Natural killer cell (primary cell): Measurements from ENCODE around the gene SRMS. TPM values are rescaled to one million over a fixed set of nuclear protein-coding genes. Genes with fewer than 3 reads are reported as not detected.

Experiments
- ATAC-seq, 3 donors: fragments of 150-1000 bp in 2 of 3; fragments of 200-7000 bp in 1 of 3; cut with Tn5 transposase; 1 replicate in 1 of 3; 2 replicates in 2 of 3; pipeline ENCODE4 v1.10.0; 2021; ENCODE audit warnings: mild to moderate bottlenecking in 2 of 3, moderate library complexity in 2 of 3
- DNase-seq, 2 donors: peaks; one replicate each; pipeline versions ENCODE4 v3.0.0 to v3.0.0-alpha.2; 2013 to 2021; ENCODE audit warnings: mixed read lengths in 1 of 2
- H3K27ac ChIP-seq: one replicate; pipeline ENCODE4 v1.5.1; 2013; ENCODE audit warnings: mild to moderate bottlenecking, low read length
- H3K27me3 ChIP-seq: one replicate; pipeline ENCODE4 v1.6.1; 2013; ENCODE audit warnings: low read length; ENCODE audit not compliant: control insufficient read depth, insufficient read depth
- H3K36me3 ChIP-seq: one replicate; pipeline ENCODE4 v1.6.1; 2013; ENCODE audit warnings: low read length; ENCODE audit not compliant: control insufficient read depth, insufficient read depth
- H3K4me1 ChIP-seq: one replicate; pipeline ENCODE4 v1.6.1; 2013; ENCODE audit warnings: low read length; ENCODE audit not compliant: control insufficient read depth, insufficient read depth
- H3K4me3 ChIP-seq: one replicate; pipeline ENCODE4 v1.5.1; 2013; ENCODE audit warnings: low read length
- H3K9me3 ChIP-seq: one replicate; pipeline ENCODE4 v1.6.1; 2013; ENCODE audit warnings: low read length; ENCODE audit not compliant: control insufficient read depth, insufficient read depth
- H3K27ac Mint-ChIP-seq, 2 donors: one replicate each; pipeline ENCODE4 v1.8.0; 2022; ENCODE audit warnings: mild to moderate bottlenecking in 2 of 2, mixed read lengths in 2 of 2, moderate library complexity in 1 of 2
- H3K27me3 Mint-ChIP-seq, 2 donors: one replicate each; pipeline ENCODE4 v1.8.0; 2022; ENCODE audit warnings: low read depth in 2 of 2, mixed read lengths in 2 of 2
- H3K36me3 Mint-ChIP-seq: one replicate; pipeline ENCODE4 v1.8.0; 2022; ENCODE audit warnings: mixed read lengths
- H3K4me1 Mint-ChIP-seq, 2 donors: one replicate each; pipeline ENCODE4 v1.8.0; 2022; ENCODE audit warnings: mixed read lengths in 2 of 2
- H3K4me3 Mint-ChIP-seq: one replicate; pipeline ENCODE4 v1.8.0; 2022; ENCODE audit warnings: mild to moderate bottlenecking, moderate library complexity, mixed read lengths
- H3K9me3 Mint-ChIP-seq, 2 donors: one replicate each; pipeline ENCODE4 v1.8.0; 2022; ENCODE audit warnings: mixed read lengths in 2 of 2
- WGBS: methylation state at CpG from one replicate; pipeline ENCODE4 v1.1.7; 2013; ENCODE audit warnings: missing lambda C conversion rate; ENCODE audit not compliant: insufficient coverage; 5-methylcytosine and 5-hydroxymethylcytosine counted together
- intact Hi-C: fragments of 100-400 bp; cut with micrococcal nuclease; formaldehyde crosslinking; loops from one replicate; pipeline ENCODE4 v1.14.2; 2022
- total RNA-seq, 4 donors: library from RNA; stranded (reverse); fragments of 120-200 nt in 1 of 4; gene quantifications; one replicate each; pipeline versions ENCODE4 v1.2.3 to v1.2.4, GENCODE V29; 2013 to 2022
- TF ChIP-seq, protein P1 (sequence below): fragments of 200-600 bp; IDR thresholded peaks from one replicate; pipeline ENCODE4 v1.8.0; 2022; ENCODE audit warnings: antibody characterized with exemption

Gene SRMS
- total RNA-seq = under 1 TPM in 2 of 3 donors, not detected in 1; 0.16 to 0.23 TPM
- 0.07 TPM for total RNA-seq (2013)

DNA sequence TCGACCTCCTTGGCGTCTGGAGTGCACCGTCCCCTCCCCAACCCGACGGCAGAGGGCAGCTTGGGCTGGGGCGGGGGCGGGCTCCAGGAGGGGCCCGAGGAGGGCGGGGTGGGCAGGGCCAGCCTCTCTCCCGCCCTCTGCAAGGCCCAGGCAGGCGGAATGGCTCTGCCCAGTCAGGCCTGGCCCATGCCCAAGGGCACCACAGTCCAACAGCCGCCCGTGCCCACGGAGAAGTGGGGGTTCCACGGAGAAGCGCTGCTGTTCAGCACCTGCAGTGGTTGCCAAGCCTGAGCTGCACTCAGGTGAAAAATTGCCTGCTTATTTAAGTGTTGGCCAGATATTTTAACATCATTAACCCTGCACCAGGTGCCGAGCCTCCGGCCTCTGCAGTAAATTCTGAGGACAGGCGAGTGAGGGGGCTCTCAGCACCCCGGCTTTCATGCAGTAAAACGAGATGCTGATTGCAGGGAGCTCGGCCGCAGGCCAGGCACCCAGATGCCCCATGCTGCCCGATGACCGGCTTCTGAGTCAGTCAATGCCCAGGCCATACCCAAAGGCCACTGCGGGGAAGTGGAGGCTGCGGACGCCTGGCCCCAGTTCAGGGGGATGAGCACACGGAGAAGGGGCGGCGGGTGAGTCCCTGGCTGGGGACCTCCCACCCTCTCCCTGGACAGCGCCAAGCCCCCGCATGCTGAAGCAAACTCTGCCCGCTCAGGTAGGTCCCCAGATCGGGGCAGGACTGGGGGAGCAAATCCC lies at the start of gene SRMS:
TSS of gene SRMS (minus strand) at position 25 of the 756 bp plus-strand sequence. CDS start 286 bp downstream, outside the sequence.
- Histone ChIP-seq H3K36me3 (no peaks in the 10 kb centered on the region), H3K27ac (no peak within 1 kb of the TSS), H3K27me3 (peaks cover under 1% of the 10 kb centered on the region), H3K4me1 (peaks cover 22% of the 10 kb centered on the region), H3K9me3 (no peaks in the 10 kb centered on the region), H3K4me3 (no peak within 1 kb of the TSS)
- Mint-ChIP-seq H3K4me3 (no peak within 1 kb of the TSS), H3K36me3 (no peaks in the 10 kb centered on the region), H3K27ac (no peak within 1 kb of the TSS), H3K27me3 (peaks cover 0 to 6% of the 10 kb centered on the region in 2 donors), H3K9me3 (no peaks in the 10 kb centered on the region), H3K4me1 (peaks cover 0 to 12% of the 10 kb centered on the region in 2 donors)
- WGBS = 64% methylated on average over 35 of the region's 35 CpGs
- DNase-seq (no peak), ATAC-seq (no peak)
- intact Hi-C loops = no loop called here
- TF ChIP-seq, protein P1, sequence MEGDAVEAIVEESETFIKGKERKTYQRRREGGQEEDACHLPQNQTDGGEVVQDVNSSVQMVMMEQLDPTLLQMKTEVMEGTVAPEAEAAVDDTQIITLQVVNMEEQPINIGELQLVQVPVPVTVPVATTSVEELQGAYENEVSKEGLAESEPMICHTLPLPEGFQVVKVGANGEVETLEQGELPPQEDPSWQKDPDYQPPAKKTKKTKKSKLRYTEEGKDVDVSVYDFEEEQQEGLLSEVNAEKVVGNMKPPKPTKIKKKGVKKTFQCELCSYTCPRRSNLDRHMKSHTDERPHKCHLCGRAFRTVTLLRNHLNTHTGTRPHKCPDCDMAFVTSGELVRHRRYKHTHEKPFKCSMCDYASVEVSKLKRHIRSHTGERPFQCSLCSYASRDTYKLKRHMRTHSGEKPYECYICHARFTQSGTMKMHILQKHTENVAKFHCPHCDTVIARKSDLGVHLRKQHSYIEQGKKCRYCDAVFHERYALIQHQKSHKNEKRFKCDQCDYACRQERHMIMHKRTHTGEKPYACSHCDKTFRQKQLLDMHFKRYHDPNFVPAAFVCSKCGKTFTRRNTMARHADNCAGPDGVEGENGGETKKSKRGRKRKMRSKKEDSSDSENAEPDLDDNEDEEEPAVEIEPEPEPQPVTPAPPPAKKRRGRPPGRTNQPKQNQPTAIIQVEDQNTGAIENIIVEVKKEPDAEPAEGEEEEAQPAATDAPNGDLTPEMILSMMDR = no peak

DNA sequence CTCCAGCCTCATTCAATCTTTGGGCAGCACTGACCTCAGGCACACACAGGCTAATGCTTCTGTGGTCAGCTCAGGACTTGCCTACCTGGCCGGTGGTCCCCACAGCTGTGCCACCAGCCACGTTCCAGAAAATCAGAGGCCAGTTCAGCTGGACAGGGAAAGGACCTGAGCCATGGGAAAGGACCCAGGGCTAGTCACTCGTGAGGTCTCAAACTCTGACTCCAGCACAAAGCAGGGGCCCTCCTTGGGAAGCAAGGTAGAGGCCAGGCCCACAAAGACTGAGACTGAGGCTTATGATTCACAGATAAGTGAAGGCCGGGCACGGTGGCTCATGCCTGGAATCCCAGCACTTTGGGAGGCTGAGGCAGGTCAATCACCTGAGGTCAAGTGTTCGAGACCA lies 48.9 kb upstream of the SRMS start:
- TF ChIP-seq, protein P1 = no peak
- 99% methylated on average over 6 of the region's 6 CpGs for WGBS
- no peaks in the 10 kb centered on the region for H3K36me3 Mint-ChIP-seq
- no peak overlapping the region for H3K4me3 ChIP-seq
- no peaks in the 10 kb centered on the region for H3K9me3 Mint-ChIP-seq
- ATAC-seq = no peak
- no peak overlapping the region for H3K27ac Mint-ChIP-seq
- DNase-seq = no peak
- intact Hi-C loops = no loop called here
- H3K4me1 Mint-ChIP-seq = peaks cover 0 to 11% of the 10 kb centered on the region in 2 donors
- H3K27me3 Mint-ChIP-seq = no peaks in the 10 kb centered on the region
- peaks cover 1% of the 10 kb centered on the region for H3K9me3 ChIP-seq
- no peaks in the 10 kb centered on the region for H3K4me1 ChIP-seq
- H3K27me3 ChIP-seq = no peaks in the 10 kb centered on the region
- H3K36me3 ChIP-seq = peaks cover 42% of the 10 kb centered on the region
- H3K4me3 Mint-ChIP-seq = no peak overlapping the region
- H3K27ac ChIP-seq = no peak overlapping the region

DNA sequence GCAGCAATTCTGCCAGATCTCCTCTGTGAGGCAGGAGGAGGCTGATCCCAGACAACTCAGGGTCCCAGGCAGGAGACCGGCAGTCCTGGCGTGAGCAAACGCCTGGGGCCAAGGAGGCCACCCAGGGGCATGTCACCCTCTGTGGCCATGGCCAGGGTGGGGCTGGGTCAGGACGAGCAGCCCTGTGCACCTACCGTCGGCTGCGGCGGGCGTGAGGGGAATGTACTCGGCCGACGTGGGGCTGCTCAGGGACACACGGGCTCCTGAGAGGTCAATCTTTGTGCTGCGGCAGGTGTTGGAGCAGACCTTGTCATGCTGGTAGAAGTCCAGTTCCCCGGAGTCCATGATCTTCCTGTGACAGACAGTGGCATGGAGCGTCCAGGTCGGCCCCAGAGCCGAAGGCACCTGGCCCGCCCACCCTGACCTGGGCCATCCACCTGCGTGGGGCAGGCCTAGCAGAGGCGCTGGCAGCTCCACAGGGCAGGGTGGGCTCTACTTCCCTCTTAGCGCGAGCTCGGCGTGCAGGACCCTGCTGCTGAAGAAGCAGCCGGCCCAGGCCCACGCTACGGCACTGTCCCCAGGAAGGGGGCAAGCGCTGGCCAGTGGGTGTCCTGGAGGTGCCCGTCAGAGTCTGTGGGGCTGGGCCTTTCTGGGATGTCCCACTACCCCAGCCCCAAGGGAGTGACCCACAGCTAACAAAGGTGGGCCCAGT lies 48.0 kb upstream of the SRMS start:
- no peaks in the 10 kb centered on the region for H3K27me3 ChIP-seq
- TF ChIP-seq, protein P1 = no peak
- H3K27ac ChIP-seq = no peak overlapping the region
- 95% methylated on average over 30 of the region's 30 CpGs for WGBS
- intact Hi-C loops = no loop called here
- H3K9me3 ChIP-seq = no peaks in the 10 kb centered on the region
- H3K27me3 Mint-ChIP-seq = no peaks in the 10 kb centered on the region
- H3K36me3 Mint-ChIP-seq = no peaks in the 10 kb centered on the region
- H3K4me3 Mint-ChIP-seq = no peak overlapping the region
- H3K9me3 Mint-ChIP-seq = no peaks in the 10 kb centered on the region
- peak in 1 of 3 donors; percentile 35 for ATAC-seq
- H3K4me1 ChIP-seq = no peaks in the 10 kb centered on the region
- H3K4me3 ChIP-seq = no peak overlapping the region
- peaks cover 0 to 6% of the 10 kb centered on the region in 2 donors for H3K4me1 Mint-ChIP-seq
- no peak for DNase-seq
- H3K36me3 ChIP-seq = peaks cover 49% of the 10 kb centered on the region
- H3K27ac Mint-ChIP-seq = no peak overlapping the region
